ENCODE measurements around the gene BRD7. TPM values are rescaled to one million over a fixed set of nuclear protein-coding genes. Genes with fewer than 3 reads are reported as not detected.

BRD7 gene
- total RNA-seq, 4 donors from 2014 or later: 29.9 to 58.0 (median 38.5) TPM

DNA sequence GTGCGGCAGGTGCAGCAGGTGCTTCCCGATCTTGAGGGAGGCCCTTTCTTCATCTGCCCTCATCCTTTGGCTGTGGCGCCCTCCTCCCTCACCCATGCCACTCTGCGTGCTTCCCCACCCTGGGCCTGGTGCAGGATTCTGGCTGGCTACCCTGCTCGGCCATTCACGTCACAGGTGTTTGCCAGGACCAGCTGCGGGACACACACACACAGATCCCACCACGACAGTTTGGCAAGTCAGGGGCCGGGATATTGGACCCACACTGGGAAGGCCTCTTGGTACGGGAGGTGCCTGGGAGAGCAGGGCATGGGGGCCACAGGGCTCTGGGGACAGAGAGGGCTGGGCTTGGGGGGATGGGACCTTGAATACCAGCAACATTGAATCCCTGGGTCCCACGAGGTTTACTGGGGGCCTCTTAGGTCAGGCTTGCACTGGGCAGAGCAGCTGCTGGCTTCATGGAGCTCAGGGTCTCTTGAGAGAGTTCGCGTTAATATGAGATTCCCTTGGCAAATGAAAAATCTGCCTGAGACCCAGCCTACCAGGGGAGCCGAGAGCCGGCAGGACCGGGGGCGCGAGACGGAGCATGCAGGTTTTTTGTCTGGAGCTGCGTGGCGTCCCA lies 87.3 kb downstream of the BRD7 start:
- TF ChIP-seq POLR2A (IDR thresholded peaks at IDR 0.05) (no peak), POLR2AphosphoS5 (IDR thresholded peaks at IDR 0.05) (no peak), EP300 (IDR thresholded peaks at IDR 0.05; ENCODE audit: low read depth) (no peak)
- TF ChIP-seq, protein P1, sequence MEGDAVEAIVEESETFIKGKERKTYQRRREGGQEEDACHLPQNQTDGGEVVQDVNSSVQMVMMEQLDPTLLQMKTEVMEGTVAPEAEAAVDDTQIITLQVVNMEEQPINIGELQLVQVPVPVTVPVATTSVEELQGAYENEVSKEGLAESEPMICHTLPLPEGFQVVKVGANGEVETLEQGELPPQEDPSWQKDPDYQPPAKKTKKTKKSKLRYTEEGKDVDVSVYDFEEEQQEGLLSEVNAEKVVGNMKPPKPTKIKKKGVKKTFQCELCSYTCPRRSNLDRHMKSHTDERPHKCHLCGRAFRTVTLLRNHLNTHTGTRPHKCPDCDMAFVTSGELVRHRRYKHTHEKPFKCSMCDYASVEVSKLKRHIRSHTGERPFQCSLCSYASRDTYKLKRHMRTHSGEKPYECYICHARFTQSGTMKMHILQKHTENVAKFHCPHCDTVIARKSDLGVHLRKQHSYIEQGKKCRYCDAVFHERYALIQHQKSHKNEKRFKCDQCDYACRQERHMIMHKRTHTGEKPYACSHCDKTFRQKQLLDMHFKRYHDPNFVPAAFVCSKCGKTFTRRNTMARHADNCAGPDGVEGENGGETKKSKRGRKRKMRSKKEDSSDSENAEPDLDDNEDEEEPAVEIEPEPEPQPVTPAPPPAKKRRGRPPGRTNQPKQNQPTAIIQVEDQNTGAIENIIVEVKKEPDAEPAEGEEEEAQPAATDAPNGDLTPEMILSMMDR (IDR thresholded peaks at IDR 0.05): no peak
- peak overlapping the region; percentile 37 to 66 (median 59) for H3K27ac ChIP-seq
- intact Hi-C loops (cut with DNase I; ENCODE audit: low total_unique reads): no loop called here
- H3K36me3 ChIP-seq: no peaks in the 10 kb centered on the region
- H3K4me1 ChIP-seq: peaks cover 7 to 48% (median 16%) of the 10 kb centered on the region in 4 donors
- 80% methylated on average over 21 of the region's 21 CpGs; no CpG with 5 or more reads in 1 of the 2 donors for WGBS, 2 donors (ENCODE audit: low coverage in 1 of 2)
- no peak for DNase-seq
- H3K27me3 ChIP-seq: no peaks in the 10 kb centered on the region
- peak overlapping the region in 1 of 4 donors; percentile 18 for H3K4me3 ChIP-seq
- in situ Hi-C loops (cut with MboI; ENCODE audit: low pct_ligation_motif_present in 1 of 4, low pct_unique_long_range_greater_than_20kb in 1 of 4, low sequenced_read_pairs in 3 of 4): no loop called here
- no peaks in the 10 kb centered on the region for H3K9me3 ChIP-seq

- intact Hi-C loops (cut with DNase I; ENCODE audit: low total_unique reads): no loop called here
- in situ Hi-C loops (cut with MboI; ENCODE audit: low pct_ligation_motif_present in 1 of 4, low pct_unique_long_range_greater_than_20kb in 1 of 4, low sequenced_read_pairs in 3 of 4): no loop called here
- no peak overlapping the region for H3K4me3 ChIP-seq
- TF ChIP-seq EP300 (IDR thresholded peaks at IDR 0.05; ENCODE audit: low read depth) (no peak), POLR2A (IDR thresholded peaks at IDR 0.05) (no peak), POLR2AphosphoS5 (IDR thresholded peaks at IDR 0.05) (no peak)
- TF ChIP-seq, protein P1 (IDR thresholded peaks at IDR 0.05): no peak
- no peaks in the 10 kb centered on the region for H3K27me3 ChIP-seq
- H3K27ac ChIP-seq: peak overlapping the region in 3 of 4 donors; percentile 37 to 60 (median 58)
- H3K36me3 ChIP-seq: no peaks in the 10 kb centered on the region
- H3K4me1 ChIP-seq: peaks cover 7 to 48% (median 16%) of the 10 kb centered on the region in 4 donors
- DNase-seq: no peak
- no peaks in the 10 kb centered on the region for H3K9me3 ChIP-seq
- WGBS, 2 donors (ENCODE audit: low coverage in 1 of 2): 83% methylated on average over 5 of the region's 5 CpGs; no CpG with 5 or more reads in 1 of the 2 donors
These were observed 87.9 kb downstream of the BRD7 start for GRCh38 chr16:50280932-50281331.

DNA sequence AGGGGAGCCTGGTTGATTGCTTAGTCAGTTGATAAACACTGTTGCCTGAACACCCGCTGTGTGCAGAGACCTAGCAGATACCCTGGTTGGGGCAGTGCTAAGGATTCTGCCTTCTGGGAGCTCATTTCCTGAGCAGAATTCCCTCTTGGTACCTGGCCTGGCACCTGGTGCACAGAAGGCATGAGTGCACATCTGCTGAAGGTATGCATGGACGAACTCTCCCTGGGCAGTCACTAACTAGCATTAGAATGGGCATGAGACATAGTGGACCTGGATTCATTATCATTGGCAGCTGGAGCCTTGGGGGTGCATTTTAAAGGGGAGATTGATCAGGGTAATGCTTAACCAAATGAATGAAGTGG lies 89.3 kb downstream of the BRD7 start:
- peak overlapping the region; percentile 4 to 60 (median 38) for H3K27ac ChIP-seq
- in situ Hi-C loops (cut with MboI; ENCODE audit: low pct_ligation_motif_present in 1 of 4, low pct_unique_long_range_greater_than_20kb in 1 of 4, low sequenced_read_pairs in 3 of 4) (no loop called here), intact Hi-C loops (cut with DNase I; ENCODE audit: low total_unique reads) (no loop called here)
- no peak for DNase-seq
- H3K9me3 ChIP-seq: no peaks in the 10 kb centered on the region
- WGBS, 2 donors (ENCODE audit: low coverage in 1 of 2): 62% methylated on average over 2 of the region's 2 CpGs; no CpG with 5 or more reads in 1 of the 2 donors
- peaks cover 6 to 50% (median 14%) of the 10 kb centered on the region in 4 donors for H3K4me1 ChIP-seq
- H3K36me3 ChIP-seq: no peaks in the 10 kb centered on the region
- H3K27me3 ChIP-seq: no peaks in the 10 kb centered on the region
- no peak overlapping the region for H3K4me3 ChIP-seq
- TF ChIP-seq, protein P1 (IDR thresholded peaks at IDR 0.05): no peak
- TF ChIP-seq POLR2A (IDR thresholded peaks at IDR 0.05) (no peak), POLR2AphosphoS5 (IDR thresholded peaks at IDR 0.05) (no peak), EP300 (IDR thresholded peaks at IDR 0.05; ENCODE audit: low read depth) (no peak)

DNA sequence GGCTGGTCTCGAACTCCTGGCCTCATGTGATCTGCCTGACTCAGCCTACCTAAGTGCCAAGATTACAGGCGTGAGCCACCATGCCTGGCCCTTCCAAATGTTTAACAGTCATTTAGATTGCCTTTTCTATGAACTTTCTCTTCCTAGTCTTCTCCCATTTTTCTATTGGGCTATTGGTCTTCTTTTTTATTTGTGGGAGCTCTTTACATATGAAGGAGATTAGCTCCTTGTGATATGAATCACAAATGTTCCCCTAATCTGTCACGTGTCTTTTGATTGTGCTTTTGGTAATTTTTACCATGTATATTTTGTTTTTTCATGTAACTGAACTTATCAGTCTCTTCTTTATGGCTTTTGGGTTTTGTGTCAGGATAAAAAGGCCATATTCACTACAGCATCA lies 90.5 kb downstream of the BRD7 start:
- Histone ChIP-seq H3K27ac (peak overlapping the region in 3 of 4 donors; percentile 1 to 60 (median 42)), H3K4me1 (peaks cover 0 to 44% (median 8%) of the 10 kb centered on the region in 4 donors), H3K9me3 (no peaks in the 10 kb centered on the region), H3K4me3 (no peak overlapping the region), H3K27me3 (no peaks in the 10 kb centered on the region), H3K36me3 (no peaks in the 10 kb centered on the region)
- TF ChIP-seq POLR2AphosphoS5 (IDR thresholded peaks at IDR 0.05) (no peak), POLR2A (IDR thresholded peaks at IDR 0.05) (no peak)
- TF ChIP-seq, protein P1 (IDR thresholded peaks at IDR 0.05): no peak
- WGBS, 2 donors (ENCODE audit: low coverage in 1 of 2): 69 to 70% methylated on average over 2 to 3 of the region's 3 CpGs
- in situ Hi-C loops (cut with MboI; ENCODE audit: low pct_ligation_motif_present in 1 of 4, low pct_unique_long_range_greater_than_20kb in 1 of 4, low sequenced_read_pairs in 3 of 4): no loop called here
- intact Hi-C loops (cut with DNase I; ENCODE audit: low total_unique reads): no loop called here
- DNase-seq: no peak

Data from transverse colon (tissue), 4 donors.